ENCODE data around the gene SMYD1. TPM values are rescaled to one million over a fixed set of nuclear protein-coding genes. Genes with fewer than 3 reads are reported as not detected.

SMYD1 gene
- total and polyA plus RNA-seq, 2 donors (not counting 3 experiments of a cell fraction or from before 2014, with no cell fraction given), result not detected

DNA sequence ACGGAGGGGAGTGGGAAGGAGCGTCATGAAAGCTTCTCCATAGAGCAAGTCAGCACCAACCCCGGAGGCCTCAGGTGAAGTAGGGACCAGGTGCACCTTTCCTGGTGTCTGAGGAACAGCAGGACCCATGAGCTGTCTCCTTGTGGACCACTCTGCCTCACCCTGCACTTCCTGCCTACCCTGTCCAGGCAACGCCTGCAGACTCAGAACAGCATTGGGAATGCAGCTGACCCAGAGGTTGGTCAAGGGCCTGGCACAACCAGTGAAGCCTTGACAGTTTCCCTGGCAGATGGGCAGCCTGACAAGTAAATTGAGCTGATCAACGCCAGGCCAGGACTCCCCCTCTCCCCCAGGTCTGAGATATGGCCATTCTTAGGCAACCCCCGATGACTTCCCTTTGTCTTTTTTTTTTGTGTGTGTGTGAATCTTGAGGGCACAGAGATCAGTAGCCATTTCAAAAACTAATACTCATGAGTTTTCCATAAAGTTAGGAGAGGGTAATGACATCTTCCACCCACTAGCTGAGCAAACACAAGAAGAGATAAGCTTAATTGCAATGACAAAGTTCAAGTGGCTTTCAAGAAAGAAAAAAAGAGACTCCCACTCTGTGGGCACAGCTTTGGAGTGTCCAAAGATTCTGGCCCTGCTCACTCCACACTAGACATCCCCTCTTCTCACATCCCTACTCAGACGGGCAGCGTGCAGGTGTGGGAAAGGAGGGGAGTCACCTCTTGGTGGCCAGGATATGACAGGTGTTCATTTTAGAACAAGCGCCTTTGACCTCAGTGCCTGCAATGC is 63.8 kb downstream of the SMYD1 start:
- Histone ChIP-seq H3K9ac (replicated peaks; ENCODE audit: extremely low read depth, insufficient read depth, low read length) (no peak overlapping the region), H3K79me2 (ENCODE audit: control insufficient read depth, insufficient read depth, low read length) (no peaks in the 10 kb centered on the region), H3K9me3 (replicated peaks; ENCODE audit: control insufficient read depth, insufficient read depth, low read length) (no peaks in the 10 kb centered on the region), H3K27ac (ENCODE audit: insufficient read depth, low read depth, low read length) (no peak overlapping the region), H3K4me2 (ENCODE audit: insufficient read depth, low read length) (no peak overlapping the region), H3K9me1 (replicated peaks; ENCODE audit: control insufficient read depth, extremely low read depth, insufficient read depth, low read length) (no peaks in the 10 kb centered on the region), H4K20me1 (replicated peaks; ENCODE audit: control insufficient read depth, extremely low read depth, insufficient read depth, low read length) (no peaks in the 10 kb centered on the region), H3K4me3 (replicated peaks in 1 of 3; ENCODE audit: insufficient read depth in 1 of 3, low read depth in 1 of 3, low read length in 3 of 3) (no peak overlapping the region), H3K27me3 (ENCODE audit: control insufficient read depth in 2 of 2, insufficient read depth in 2 of 2, low read length in 2 of 2) (no peaks in the 10 kb centered on the region), H2AFZ (ENCODE audit: low read depth, low read length) (no peak overlapping the region), H3K36me3 (ENCODE audit: control insufficient read depth in 2 of 2, extremely low read depth in 1 of 2, insufficient read depth in 2 of 2, low read length in 2 of 2) (no peaks in the 10 kb centered on the region), H3K4me1 (ENCODE audit: control insufficient read depth, extremely low read depth, insufficient read depth, low read length) (no peaks in the 10 kb centered on the region)
- TF ChIP-seq MAX (IDR thresholded peaks at IDR 0.05; ENCODE audit: insufficient read depth, insufficient read length) (no peak), FOS (IDR thresholded peaks at IDR 0.05; ENCODE audit: borderline replicate concordance, insufficient read depth, low read length) (no peak), EZH2 (IDR thresholded peaks at IDR 0.05; ENCODE audit: borderline replicate concordance, low read depth, low read length, severe bottlenecking) (no peak), MYC (IDR thresholded peaks at IDR 0.05; ENCODE audit: low read depth, low read length) (no peak), JUN (IDR thresholded peaks at IDR 0.05; ENCODE audit: borderline replicate concordance, insufficient read depth, insufficient read length, low read depth) (no peak), POLR2AphosphoS5 (IDR thresholded peaks at IDR 0.05; ENCODE audit: insufficient read depth, low read depth, low read length) (no peak), GATA2 (IDR thresholded peaks at IDR 0.05; ENCODE audit: insufficient read depth, insufficient read length, low read depth, low read length) (no peak), POLR2A (IDR thresholded peaks at IDR 0.05; ENCODE audit: low read depth, low read length) (no peak)
- no TSS peak for BruUV-seq (replicated peaks)
- dilution Hi-C loops (cut with MboI; ENCODE audit: extremely low pct_ligation_motif_present, low sequenced_read_pairs) (no loop called here), intact Hi-C loops (cut with micrococcal nuclease) (no loop called here)
- ChIA-PET POLR2A (no interaction called here), CTCF (interaction anchor here (1.4 kb wide), 1 partner anchor 71 kb away, joined by 6 read pairs; no protein-coding TSS in a partner anchor)
- DNase-seq (ENCODE audit: low read depth, low spot score) (no peak), FAIRE-seq (no peak)
